ENCODE results near the gene CAST. TPM values are rescaled to one million over a fixed set of nuclear protein-coding genes. Genes with fewer than 3 reads are reported as not detected.
A peak's percentile ranks its signal among the peaks of the same experiment; 100 is the strongest.

Gene CAST
- total RNA-seq, 2 experiments from 2014 or later: 124 to 131 TPM

DNA sequence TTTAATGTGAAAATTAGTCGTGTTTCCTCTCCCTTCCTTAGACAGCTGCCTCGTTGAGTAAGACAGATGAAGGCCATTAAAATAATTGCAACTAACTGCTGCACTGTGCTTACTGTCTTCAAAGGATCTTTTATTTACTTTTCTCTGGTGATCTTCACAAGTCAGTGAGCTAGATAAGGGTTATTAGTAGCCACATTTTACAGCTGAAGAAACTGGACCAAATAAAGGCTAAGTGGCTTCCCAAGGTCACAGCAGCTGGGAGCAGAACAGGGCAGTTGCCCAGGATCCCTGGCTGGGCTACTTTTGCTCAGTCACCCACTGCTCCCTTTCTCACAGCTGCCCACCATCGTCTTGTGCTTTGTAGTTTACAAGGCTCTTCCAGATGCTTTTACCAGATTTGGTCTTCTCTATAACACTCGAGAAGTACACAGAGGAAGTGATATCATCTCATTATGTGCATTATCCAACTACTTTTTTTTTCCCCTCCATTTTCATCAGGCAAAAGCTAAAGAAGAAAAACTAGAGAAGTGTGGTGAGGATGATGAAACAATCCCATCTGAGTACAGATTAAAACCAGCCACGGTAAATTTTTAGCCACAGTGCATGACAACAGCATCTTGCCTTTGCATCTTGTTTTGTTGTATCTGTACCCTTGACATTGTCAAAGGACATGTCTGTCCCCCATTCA lies 83.8 kb downstream of the CAST start:
- Mint-ChIP-seq H3K27ac (peak overlapping the region; percentile 72), H3K4me3 (no peak overlapping the region), H3K27me3 (no peaks in the 10 kb centered on the region), H3K9me3 (peaks cover 2% of the 10 kb centered on the region), H3K36me3 (ENCODE audit: low read depth) (peaks cover 49% of the 10 kb centered on the region), H3K4me1 (ENCODE audit: low read depth) (peaks cover 38% of the 10 kb centered on the region)
- TF ChIP-seq CTCF (IDR thresholded peaks at IDR 0.05): no peak
- intact Hi-C loops (cut with micrococcal nuclease): loop anchor here (10.0 kb wide), 1 partner anchor 131 kb away; no protein-coding TSS in a partner anchor
- ATAC-seq: peak; percentile 13
- POLR2A ChIA-PET: interaction anchor here (0.9 kb wide), 1 partner anchor 43 kb away, joined by 3 read pairs; no protein-coding TSS in a partner anchor
- CTCF ChIA-PET: interaction anchor here (0.8 to 2.0 kb wide), 4 partner anchors 23 to 417 kb away, joined by 3 to 8 read pairs (median 3); partner anchors contain the start of gene LIX1
- no peak for DNase-seq

GRCh38 chr5:96747720-96748119 lies 85.5 kb downstream of the CAST start:
- ATAC-seq (no peak), DNase-seq (no peak)
- intact Hi-C loops (cut with micrococcal nuclease): loop anchor here (10.0 kb wide), 1 partner anchor 133 kb away; no protein-coding TSS in a partner anchor
- ChIA-PET POLR2A (no interaction called here), CTCF (interaction anchor here (0.8 to 1.5 kb wide), 5 partner anchors 17 to 414 kb away, joined by 3 to 4 read pairs (median 3); partner anchors contain the start of gene LIX1)
- Mint-ChIP-seq H3K27ac (no peak overlapping the region), H3K36me3 (ENCODE audit: low read depth) (peaks cover 41% of the 10 kb centered on the region), H3K4me1 (ENCODE audit: low read depth) (peaks cover 36% of the 10 kb centered on the region), H3K4me3 (no peak overlapping the region), H3K9me3 (peaks cover 2% of the 10 kb centered on the region), H3K27me3 (no peaks in the 10 kb centered on the region)
- no peak for TF ChIP-seq CTCF (IDR thresholded peaks at IDR 0.05)

DNA sequence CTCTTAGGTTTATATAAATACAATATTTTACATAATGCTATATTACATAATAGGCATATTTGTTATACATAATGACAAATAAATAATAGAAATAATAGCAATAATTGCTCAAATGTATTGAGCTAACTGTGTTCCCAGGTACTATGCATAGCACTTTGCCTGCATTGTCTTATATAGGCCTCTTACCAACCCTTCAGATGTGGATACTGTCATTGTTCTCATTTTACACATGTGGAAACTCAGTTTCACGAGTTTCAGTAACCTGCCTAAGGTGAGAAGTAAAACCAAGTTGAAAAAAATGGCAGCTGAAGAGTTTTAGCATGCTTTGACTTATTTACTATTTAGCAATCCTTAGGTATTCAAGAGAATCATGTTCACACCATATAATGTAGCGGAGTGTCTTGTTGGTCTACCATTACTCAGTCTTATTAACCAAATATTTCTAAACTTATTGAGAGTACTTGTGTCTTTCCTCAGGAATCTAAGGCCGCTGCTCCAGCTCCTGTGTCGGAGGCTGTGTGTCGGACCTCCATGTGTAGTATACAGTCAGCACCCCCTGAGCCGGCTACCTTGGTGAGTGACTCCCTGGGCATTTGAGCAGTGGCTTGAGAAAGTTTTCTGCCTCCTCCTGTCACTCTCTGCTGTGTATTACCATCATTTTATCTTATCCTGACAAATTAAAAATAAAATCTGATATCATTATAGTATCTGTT lies 88.1 kb downstream of the CAST start:
- ATAC-seq: no peak
- H3K27me3 Mint-ChIP-seq: no peaks in the 10 kb centered on the region
- peaks cover 30% of the 10 kb centered on the region for H3K36me3 Mint-ChIP-seq (ENCODE audit: low read depth)
- intact Hi-C loops (cut with micrococcal nuclease): no loop called here
- no peak for DNase-seq
- no peak overlapping the region for H3K27ac Mint-ChIP-seq
- CTCF ChIA-PET: interaction anchor here (1.3 to 4.6 kb wide), 4 partner anchors 8 to 412 kb away, joined by 3 to 52 read pairs (median 20); no protein-coding TSS in a partner anchor
- POLR2A ChIA-PET: interaction anchor here (0.6 to 1.7 kb wide), 2 partner anchors 9 to 257 kb away, joined by 4 read pairs; no protein-coding TSS in a partner anchor
- no peak overlapping the region for H3K4me3 Mint-ChIP-seq
- H3K4me1 Mint-ChIP-seq (ENCODE audit: low read depth): peaks cover 23% of the 10 kb centered on the region
- TF ChIP-seq CTCF (IDR thresholded peaks at IDR 0.05): no peak
- H3K9me3 Mint-ChIP-seq: no peaks in the 10 kb centered on the region

DNA sequence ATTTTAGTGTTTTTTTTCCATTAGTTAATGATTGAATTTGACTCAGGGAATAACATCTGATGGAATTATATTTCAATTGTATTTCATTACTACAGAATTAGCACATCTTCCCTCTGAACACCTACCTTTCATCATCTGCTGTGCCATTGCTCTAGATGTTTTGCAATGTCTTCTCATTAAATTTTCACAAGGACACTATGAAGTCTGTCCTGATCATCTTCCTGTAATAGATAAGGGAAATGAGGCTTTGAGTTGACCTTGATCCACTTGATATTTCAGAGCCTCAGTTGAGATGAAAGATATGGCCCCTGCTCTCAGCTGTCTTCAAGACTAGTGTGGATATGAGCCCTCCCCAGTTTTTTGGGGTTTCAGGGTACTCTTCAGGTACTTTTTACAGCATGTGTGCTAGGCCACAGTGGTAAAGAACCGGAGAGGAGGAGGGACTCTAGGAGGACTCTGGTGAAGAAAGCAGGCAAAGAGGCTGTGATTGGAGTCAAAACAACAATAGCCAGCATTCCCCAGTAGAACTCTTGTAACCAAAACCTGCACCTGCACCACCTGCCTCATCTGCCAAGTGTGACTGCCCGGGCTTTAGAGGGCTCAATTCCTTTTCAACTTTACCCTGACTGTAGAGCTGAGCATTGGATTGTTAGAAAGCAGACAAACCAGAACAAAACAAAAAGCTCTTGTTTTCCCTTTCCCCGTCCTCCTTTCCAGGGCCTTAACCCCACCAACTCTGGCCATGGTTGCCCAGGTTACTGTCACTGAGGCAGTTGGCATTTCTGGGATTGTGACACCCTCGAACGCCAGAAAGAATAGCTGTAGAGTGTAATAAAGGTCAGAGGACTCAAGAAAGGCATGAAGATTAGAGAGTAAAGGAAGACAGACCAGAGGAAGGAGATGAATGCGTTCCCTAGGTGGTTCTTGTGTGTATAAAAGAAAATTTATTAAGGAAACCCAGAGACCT lies 89.3 kb downstream of the CAST start:
- intact Hi-C loops (cut with micrococcal nuclease): loop anchor here (2.0 kb wide), 1 partner anchor 411 kb away; no protein-coding TSS in a partner anchor
- no peaks in the 10 kb centered on the region for H3K9me3 Mint-ChIP-seq
- H3K27ac Mint-ChIP-seq: peak overlapping the region; percentile 43
- DNase-seq (no peak), ATAC-seq (no peak)
- no peak overlapping the region for H3K4me3 Mint-ChIP-seq
- peaks cover 13% of the 10 kb centered on the region for H3K4me1 Mint-ChIP-seq (ENCODE audit: low read depth)
- H3K36me3 Mint-ChIP-seq (ENCODE audit: low read depth): peaks cover 22% of the 10 kb centered on the region
- POLR2A ChIA-PET: interaction anchor here (0.5 to 1.7 kb wide), 6 partner anchors 10 to 278 kb away, joined by 3 to 4 read pairs (median 3); partner anchors contain the start of genes CAST and ERAP2
- CTCF ChIA-PET: interaction anchor here (0.5 to 4.6 kb wide), 49 partner anchors 9 to 417 kb away, joined by 3 to 52 read pairs (median 4); partner anchors contain the start of genes ERAP1, ERAP2 and LIX1
- no peak for TF ChIP-seq CTCF (IDR thresholded peaks at IDR 0.05)
- H3K27me3 Mint-ChIP-seq: no peaks in the 10 kb centered on the region
